ENCODE measurements around the gene CFAP46. TPM values are rescaled to one million over a fixed set of nuclear protein-coding genes. Genes with fewer than 3 reads are reported as not detected.

CFAP46 gene
- total and polyA plus RNA-seq, 2 experiments from 2014 or later = 3.1 to 5.4 TPM

- Mint-ChIP-seq H3K9me3 (no peaks in the 10 kb centered on the region), H3K36me3 (ENCODE audit: low read depth) (no peaks in the 10 kb centered on the region), H3K27ac (no peak overlapping the region), H3K4me1 (no peaks in the 10 kb centered on the region), H3K27me3 (ENCODE audit: insufficient read depth, low read depth, poor library complexity) (peaks cover 2% of the 10 kb centered on the region), H3K4me3 (no peak overlapping the region)
- Histone ChIP-seq H3K4me1 (ENCODE audit: insufficient read depth) (no peaks in the 10 kb centered on the region), H2AFZ (no peak overlapping the region), H4K20me1 (replicated peaks; ENCODE audit: insufficient read depth) (no peaks in the 10 kb centered on the region), H3K4me2 (no peak overlapping the region), H3K36me3 (ENCODE audit: insufficient read depth) (no peaks in the 10 kb centered on the region), H3K9me2 (ENCODE audit: insufficient read depth) (no peaks in the 10 kb centered on the region), H3K79me2 (replicated peaks; ENCODE audit: insufficient read depth) (no peaks in the 10 kb centered on the region), H3K4me3 (no peak overlapping the region), H3K27me3 (ENCODE audit: insufficient read depth) (no peaks in the 10 kb centered on the region), H3F3A (replicated peaks; ENCODE audit: low read depth) (no peaks in the 10 kb centered on the region), H3K27ac (ENCODE audit: low read depth) (no peak overlapping the region)
- TF ChIP-seq STAT1 (IDR thresholded peaks at IDR 0.05; ENCODE audit: unreplicated experiment) (no peak), EZH2 (IDR thresholded peaks at IDR 0.05; ENCODE audit: low read depth, unreplicated experiment) (no peak), POLR2AphosphoS5 (IDR thresholded peaks at IDR 0.05; ENCODE audit: low read depth) (no peak), JUNB (IDR thresholded peaks at IDR 0.05; ENCODE audit: unreplicated experiment) (no peak), ZNF462 (CRISPR knock-in tag; IDR thresholded peaks at IDR 0.05) (no peak), ZNF331 (CRISPR knock-in tag; IDR thresholded peaks at IDR 0.05; ENCODE audit: low read depth) (no peak), REST (IDR thresholded peaks at IDR 0.05; ENCODE audit: unreplicated experiment) (no peak), ZNF114 (CRISPR knock-in tag; IDR thresholded peaks at IDR 0.05) (no peak), EZH2phosphoT487 (IDR thresholded peaks at IDR 0.05; ENCODE audit: unreplicated experiment) (no peak), NANOG (IDR thresholded peaks at IDR 0.05; ENCODE audit: borderline replicate concordance) (no peak), CREB1 (CRISPR knock-in tag; IDR thresholded peaks at IDR 0.05; ENCODE audit: low read depth) (no peak)
- TF ChIP-seq, protein P1, sequence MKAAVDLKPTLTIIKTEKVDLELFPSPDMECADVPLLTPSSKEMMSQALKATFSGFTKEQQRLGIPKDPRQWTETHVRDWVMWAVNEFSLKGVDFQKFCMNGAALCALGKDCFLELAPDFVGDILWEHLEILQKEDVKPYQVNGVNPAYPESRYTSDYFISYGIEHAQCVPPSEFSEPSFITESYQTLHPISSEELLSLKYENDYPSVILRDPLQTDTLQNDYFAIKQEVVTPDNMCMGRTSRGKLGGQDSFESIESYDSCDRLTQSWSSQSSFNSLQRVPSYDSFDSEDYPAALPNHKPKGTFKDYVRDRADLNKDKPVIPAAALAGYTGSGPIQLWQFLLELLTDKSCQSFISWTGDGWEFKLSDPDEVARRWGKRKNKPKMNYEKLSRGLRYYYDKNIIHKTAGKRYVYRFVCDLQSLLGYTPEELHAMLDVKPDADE (IDR thresholded peaks at IDR 0.05) = no peak
- TF ChIP-seq, protein P2, sequence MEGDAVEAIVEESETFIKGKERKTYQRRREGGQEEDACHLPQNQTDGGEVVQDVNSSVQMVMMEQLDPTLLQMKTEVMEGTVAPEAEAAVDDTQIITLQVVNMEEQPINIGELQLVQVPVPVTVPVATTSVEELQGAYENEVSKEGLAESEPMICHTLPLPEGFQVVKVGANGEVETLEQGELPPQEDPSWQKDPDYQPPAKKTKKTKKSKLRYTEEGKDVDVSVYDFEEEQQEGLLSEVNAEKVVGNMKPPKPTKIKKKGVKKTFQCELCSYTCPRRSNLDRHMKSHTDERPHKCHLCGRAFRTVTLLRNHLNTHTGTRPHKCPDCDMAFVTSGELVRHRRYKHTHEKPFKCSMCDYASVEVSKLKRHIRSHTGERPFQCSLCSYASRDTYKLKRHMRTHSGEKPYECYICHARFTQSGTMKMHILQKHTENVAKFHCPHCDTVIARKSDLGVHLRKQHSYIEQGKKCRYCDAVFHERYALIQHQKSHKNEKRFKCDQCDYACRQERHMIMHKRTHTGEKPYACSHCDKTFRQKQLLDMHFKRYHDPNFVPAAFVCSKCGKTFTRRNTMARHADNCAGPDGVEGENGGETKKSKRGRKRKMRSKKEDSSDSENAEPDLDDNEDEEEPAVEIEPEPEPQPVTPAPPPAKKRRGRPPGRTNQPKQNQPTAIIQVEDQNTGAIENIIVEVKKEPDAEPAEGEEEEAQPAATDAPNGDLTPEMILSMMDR (conservative IDR thresholded peaks at IDR 0.05; ENCODE audit: low read depth in 2 of 2) = no peak
- DNase-seq (ENCODE audit: low spot score) (no peak), ATAC-seq (no peak)
Observed at GRCh38 chr10:132922872-132923271, 19.5 kb downstream of the CFAP46 start.
